Suppressor macrophage treated with lipopolysaccharide for 4 hours (primary cell): Measurements from ENCODE around the gene TMTC2.
A peak's percentile ranks its signal among the peaks of the same experiment; 100 is the strongest.

Experiments
- DNase-seq: peaks from one replicate; pipeline ENCODE4 v3.0.0-alpha.2; 2020

The TMTC2 gene

GRCh38 chr12:82686168-82687020, at the start of gene TMTC2:
TSS of gene TMTC2 (plus strand) at chr12:82686906.
- DNase-seq, result peak; percentile 98

GRCh38 chr12:82638324-82638723, 48.4 kb upstream of the TMTC2 start:
- no peak for DNase-seq

DNA sequence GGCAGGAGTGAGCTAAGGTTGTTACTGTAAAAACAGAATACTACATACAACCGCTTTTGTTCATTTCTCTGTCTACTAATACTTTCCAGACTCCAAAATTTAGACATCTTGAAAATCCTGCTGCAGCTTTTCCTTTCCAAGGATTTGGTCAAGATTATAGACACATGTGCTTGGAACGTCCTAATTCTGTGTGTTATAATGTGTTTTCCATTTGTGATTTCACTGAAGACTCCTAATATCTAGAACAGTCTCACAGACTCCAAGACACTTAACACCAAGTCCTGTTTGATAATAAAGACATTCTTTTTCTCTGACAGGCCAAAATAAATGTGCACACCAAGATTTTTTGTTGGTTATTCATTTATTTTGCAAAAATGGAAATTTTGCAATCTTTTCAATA, 41.8 kb upstream of the TMTC2 start:
- no peak for DNase-seq

DNA sequence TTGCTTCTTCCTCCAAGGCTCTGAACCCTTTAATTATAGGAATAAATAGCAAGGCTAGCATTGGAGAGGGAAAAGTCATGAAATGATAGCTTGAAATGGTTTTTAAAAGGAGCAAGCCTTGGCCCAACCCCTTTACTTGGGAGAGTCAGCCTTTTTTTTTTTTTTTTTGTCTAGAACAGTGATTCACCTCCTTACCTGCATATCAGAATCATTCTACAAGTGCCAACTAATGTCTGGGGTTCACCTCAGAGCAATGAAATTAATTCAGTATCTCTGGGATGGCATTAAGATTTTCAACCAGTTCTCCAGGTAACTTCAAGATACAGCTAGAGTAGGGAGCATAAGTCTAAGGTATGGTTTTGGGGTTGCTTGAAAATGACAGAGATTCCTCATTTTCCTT, 41.3 kb upstream of the TMTC2 start:
- DNase-seq, result no peak

DNA sequence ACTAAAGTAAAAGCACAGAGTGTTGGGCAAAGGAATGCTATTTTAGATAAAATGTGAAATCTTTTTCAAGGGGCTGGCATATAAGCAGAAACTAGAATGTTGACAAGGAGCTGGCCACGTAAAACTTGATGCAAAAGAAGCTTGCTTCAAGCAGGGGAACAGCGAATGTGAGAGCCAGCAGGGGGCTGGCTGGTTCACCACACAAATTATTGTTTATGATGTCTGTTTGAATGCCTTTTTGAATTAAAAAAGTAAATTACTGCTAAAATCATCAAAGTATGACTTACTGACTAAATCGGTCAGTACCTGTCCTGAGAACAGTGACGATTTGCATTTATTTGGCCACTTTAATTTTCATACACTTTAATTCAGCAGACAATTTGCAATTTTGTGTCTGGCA, 38.9 kb upstream of the TMTC2 start:
- no peak for DNase-seq

DNA sequence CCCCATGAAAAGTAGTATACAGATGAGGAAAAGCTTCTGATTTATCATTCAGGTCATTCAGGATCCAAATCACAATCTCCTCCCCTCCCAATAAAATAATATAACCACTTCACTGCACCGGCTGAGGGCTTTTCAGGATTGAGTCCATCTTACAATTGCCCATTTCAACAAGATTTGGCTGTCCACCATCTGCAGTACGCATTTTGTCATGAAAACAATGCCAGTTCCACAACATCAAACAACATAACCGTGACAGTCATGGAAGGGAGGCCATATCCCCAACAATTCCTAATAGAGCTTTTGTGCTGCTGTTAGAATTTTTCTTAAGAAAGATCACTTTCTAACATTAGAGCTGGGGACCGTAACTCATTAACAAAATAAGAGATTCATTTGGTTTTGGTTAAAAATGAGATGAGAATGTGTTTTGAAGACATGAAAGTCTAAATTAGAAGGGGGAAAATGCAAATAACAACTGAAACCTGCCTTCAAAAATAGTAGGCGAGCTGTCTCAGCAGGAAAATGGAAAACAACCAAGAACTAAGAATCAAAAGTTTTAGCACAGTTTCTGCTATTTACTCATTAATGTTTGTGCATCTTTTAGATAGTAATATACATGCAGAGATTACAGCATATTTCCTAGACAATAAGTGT, 38.3 kb upstream of the TMTC2 start:
- no peak for DNase-seq

DNA sequence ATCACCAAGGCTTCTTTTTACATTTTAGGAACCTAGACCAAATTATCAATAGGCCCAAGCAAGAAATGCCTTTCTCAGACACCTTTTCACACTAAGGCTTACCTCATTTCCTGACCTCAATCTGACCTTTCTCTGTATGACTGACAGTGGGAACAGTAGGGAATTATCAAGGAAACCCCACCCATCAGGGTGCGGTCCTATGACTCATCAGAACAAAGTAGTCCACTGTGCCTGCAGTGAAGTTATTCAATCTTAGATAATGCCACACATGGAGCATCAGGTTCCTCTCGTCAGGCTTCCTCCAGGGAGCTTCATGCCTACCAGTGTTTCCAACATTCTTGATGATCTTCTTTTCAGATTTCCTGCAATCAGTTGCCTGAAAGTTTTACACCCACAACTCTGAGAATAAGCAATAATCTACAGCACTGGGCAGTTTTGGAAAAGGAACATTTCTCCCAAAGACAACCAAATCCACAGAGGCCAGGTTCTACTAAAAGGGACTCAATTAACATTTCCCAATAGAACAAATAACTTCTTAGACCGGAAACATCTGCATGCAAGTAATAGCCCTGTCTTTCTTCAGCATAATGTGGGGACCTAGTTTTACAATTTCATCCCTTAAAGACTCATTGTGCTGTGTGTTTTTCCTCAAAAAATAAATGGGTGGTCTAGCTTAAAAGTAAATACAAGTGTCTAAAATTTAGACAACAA, 35.9 kb upstream of the TMTC2 start:
- peak; percentile 1 for DNase-seq

DNA sequence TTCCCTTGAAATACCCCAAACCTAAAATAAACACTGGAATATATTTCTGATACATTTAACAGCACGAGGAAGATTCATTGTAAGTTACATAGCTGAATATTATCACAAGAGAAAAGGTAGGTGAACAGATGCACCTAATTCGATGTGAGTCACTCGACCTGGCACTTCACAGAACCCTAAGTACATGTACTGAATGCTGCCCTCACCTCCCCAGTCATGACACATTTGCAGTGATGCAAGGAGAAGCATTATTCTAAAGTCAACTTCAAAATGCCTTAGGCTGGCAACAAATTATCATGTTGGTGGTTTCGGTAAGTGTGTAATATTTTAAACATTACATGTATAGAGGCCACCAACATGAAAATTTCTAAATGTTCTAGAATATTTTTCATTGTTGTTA, 35.2 kb upstream of the TMTC2 start:
- DNase-seq, result no peak

DNA sequence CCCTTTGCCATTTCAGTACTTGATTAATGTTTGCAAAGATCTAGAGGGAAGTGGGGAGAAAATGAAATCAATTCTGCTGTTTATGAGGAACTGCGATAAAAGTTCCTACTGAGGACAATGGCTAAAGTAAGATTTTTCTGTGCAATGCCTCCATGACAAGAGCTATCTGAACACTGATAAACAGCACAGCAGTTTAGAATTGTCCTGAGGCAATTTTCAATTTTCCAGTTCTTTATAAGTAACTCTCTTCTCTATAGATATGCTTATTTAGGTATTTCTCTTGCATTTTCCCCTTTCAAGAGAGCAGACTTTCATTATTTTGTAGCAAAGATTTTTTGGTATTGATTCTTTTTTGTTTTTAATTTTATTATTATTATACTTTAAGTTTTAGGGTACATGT, 34.6 kb upstream of the TMTC2 start:
- DNase-seq, result no peak

DNA sequence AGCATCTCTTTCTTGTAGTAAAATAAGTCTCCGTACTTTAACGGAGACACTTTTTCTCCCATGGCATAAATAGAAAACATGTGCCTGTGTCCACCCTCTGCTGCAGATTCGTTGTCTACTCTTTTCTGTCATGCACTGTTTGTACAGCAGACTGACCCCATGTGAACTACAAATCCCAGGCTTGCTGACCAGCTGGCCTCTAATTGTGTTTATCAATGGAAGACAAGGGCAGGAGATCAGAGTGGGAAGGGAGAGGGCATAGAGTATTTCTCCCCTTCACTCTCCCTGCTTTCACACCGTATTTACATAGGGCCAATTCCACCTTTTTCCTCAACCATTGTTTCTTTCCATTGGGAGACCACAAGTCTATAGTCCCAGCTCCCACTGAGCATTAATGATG, 31.0 kb upstream of the TMTC2 start:
- DNase-seq, result no peak

DNA sequence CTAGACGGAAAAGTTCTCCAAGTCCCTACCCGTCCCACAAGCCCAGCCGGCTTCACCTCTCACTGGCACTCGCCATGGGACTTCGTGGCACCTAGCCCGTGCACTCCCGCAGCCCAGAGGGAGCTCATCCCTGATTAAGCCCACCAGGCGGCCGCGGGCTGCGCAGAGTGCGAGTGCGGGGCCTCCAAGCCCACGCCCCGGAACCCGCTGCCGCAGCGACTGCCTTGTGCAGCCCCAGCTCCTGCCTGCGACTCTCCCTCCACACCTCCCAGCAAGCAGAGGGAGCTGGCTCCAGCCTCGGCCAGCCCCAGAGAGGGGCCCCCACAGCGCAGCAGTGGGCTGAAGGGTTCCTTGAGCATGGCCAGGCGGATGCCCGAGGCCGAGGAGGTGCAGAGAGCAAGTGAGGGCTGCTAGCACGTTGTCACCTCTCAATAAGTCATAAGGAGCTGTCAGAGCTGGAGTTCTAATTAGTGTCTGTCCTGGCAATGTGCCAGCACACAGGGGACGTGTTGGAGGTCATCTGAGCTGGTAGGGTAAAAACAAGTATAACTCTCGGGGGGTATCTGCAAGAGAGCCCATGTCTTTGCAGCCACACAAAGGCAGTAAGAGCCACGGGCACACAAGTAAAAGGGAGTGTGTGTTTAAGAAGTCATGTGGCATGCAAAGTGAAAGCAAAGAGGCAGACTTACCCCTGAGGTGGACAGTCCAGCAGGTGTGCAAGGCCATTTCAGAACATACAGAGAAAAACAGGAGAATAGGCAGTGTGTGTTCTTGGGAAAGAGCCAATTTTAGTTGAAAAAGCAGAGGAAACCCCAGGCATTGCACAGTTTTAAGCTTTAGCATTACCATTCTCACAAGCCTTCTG, 27.1 kb upstream of the TMTC2 start:
- DNase-seq, result no peak

GRCh38 chr12:82660541-82661325, 26.0 kb upstream of the TMTC2 start:
- DNase-seq, result no peak

GRCh38 chr12:82663893-82664292, 22.8 kb upstream of the TMTC2 start:
- no peak for DNase-seq

GRCh38 chr12:82665142-82665923, 21.4 kb upstream of the TMTC2 start:
- DNase-seq, result no peak

DNA sequence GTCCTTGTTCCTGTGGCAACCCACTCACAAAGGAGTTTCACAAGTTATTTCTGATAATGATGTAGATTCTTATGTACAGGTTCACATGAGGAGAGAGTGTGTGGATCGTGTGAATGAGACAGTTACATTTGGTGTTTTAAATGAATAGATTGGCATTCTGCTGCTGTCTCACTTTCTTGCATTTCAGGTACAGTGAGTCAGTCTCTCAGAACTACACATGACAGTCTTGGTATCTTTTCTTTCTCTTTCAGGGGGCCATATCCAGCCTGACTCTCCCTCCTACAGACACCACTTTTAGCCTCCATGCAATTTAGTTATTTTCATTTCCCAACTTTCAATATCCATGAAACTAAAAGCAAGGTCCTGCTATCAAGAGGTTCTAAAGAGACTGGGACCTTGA, 19.9 kb upstream of the TMTC2 start:
- DNase-seq, result no peak

DNA sequence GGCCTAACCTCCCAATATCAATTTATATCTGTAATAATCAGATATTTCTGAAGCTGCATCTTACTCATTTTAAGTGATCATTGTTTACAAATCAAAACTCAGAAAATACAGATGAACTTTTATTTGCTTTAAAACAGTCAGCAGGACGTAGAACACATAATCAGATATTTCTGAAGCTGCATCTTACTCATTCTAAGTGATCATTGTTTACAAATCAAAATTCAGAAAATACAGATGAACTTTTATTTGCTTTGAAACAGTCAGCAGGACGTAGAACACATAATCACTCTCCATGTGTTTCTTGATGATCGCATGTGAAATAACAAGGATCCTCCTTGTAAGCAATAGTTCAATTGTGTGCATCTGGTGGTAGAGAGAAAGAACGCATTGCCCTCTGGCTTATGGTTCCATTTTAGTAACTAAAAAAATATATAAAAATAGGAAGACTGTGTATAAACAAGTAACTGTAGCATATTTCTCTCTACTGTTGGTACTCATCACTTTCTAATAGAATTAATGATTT, 15.0 kb upstream of the TMTC2 start:
- no peak for DNase-seq

DNA sequence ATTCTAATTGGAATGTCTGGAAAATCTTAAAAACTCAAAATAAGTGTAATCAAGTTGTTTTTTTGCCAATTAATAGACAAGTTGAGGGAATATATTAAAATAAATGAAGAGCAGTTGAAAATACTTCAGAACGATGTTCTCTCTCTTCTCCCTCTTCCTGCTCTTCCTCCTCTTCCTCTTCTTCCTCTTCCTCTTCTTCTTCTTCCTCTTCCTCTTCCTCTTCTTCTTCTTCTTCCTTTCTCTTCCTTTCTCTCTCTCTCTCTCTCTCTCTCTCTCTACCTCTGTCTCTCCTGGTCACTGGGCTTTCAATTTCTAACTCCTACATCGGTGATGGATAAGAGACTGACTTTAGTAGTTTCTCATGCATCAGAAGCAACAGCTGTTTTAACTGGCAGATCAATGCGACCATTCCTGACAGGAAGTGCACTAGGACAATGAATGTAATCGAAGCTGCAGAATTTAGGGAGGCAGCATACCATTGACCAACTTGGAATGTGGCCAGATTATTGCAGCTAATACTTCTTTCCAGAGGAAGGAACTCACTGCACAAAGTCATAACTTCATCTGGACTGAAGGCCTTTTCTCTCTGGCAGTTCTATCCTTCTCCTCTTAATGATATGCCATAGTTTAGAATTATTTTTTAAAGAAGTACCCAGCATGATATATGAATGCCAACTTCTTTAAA, 13.8 kb upstream of the TMTC2 start:
- DNase-seq, result no peak

DNA sequence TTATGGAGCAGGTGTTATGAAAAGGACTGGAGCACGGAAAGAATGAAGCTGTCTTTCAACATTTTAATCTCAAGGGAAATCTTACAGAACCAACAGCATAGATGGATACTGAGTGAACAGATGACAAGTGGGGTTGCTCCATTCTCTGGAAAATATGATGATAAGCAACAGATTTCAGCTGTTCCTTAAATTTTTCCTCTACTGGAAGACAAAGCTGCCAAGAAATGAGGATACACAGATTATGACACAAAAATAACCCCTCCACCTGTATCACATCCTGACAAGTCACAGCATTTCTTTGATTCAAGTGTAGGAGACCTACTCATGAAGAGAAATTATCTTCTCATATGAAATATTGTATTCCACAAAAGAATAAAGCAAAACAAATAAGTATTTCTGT, 13.0 kb upstream of the TMTC2 start:
- no peak for DNase-seq

- DNase-seq, result no peak
Observed at GRCh38 chr12:82675246-82675645, 11.5 kb upstream of the TMTC2 start.

DNA sequence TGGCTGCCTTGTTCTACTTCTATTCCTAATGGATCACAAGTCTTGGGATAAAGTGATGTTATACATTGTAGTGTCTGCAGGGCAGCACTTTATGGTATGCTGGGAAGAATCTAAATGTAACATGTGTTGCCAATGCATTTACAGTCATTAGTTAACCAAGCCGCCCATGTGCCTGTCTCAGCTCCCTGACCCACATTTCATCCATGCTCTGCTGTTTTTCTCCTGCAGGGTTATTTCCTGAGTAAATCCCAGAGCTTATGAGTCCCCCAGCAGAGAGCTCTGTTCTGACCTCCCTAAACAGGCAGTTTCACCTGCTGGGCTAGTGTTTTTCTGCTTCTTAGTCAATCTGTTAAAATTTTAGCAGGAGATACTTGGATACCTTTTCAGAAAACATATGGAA, 4.4 kb upstream of the TMTC2 start:
- DNase-seq, result no peak
